ENCODE data around the gene EVPL. TPM values are rescaled to one million over a fixed set of nuclear protein-coding genes. Genes with fewer than 3 reads are reported as not detected.

EVPL gene
- total RNA-seq, 1 experiment from 2014 or later, result 5.4 TPM

DNA sequence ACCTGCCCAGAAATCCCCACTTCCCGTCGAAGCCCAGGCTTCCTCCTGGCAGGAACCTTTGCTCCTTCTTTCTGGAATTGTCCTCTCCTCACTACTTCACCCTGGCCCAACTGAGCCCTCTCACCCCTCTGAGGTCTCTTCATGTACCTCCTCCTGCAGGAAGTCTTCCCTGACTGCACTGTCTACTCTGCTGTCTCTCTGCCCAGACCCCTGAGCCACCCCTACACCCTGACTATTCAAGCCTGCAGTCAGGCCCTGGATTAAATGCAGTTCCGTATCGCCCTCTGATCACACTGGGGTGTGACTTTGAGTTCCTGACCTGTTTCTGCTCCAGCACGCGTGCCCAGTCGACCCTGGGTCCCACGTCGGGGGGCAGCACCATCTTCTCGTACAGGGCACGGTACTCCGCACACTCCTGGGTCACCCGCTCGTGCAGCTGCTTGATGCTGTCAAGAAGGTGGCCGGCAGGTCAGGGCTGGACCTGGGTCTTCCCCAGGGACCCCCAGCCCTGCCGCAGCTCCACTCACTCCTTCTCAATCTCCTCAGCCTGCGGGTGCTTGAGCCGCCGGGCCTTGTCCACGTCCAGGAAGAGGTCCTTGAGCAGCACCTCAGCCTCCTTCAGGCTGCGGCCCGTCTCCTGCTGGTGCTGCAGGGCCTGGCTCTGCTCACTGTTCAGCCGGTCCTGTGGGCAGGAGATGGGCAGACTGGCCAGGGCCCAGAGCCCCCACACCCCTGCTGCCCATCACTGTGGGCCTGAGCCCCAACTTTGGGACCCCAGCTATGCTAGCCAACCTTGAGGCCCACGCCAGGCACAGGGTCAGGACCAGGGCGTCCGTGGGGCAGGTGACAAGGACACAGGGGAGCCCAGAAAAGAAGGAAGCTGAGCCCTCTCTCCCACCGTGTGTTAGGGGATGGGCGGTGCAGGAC lies 3.9 kb downstream of the EVPL start:
- no peak for DNase-seq (ENCODE audit: low spot score)
- in situ Hi-C loops (cut with HindIII; ENCODE audit: low sequenced_read_pairs), result no loop called here

DNA sequence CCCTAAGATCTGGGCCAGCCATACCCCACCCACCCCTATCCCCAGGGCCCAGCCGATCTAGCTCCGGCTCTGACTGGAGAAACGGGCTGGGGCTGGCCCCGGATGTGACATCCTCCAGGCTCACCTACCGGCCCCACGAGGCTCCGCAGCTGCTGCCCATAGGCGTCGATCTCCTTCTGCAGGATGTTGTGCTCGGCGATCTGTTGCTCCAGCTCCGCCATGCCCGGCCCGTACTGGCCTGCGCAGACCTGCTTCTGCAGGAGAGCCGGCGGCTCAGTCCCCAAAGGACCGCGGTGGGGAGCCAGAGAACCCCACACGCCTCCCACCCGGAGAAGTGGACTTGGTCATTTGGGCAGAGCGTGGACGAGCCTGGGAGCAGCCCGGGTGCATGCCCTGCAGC lies 4.8 kb downstream of the EVPL start:
- in situ Hi-C loops (cut with HindIII; ENCODE audit: low sequenced_read_pairs), result no loop called here
- DNase-seq (ENCODE audit: low spot score), result no peak

DNA sequence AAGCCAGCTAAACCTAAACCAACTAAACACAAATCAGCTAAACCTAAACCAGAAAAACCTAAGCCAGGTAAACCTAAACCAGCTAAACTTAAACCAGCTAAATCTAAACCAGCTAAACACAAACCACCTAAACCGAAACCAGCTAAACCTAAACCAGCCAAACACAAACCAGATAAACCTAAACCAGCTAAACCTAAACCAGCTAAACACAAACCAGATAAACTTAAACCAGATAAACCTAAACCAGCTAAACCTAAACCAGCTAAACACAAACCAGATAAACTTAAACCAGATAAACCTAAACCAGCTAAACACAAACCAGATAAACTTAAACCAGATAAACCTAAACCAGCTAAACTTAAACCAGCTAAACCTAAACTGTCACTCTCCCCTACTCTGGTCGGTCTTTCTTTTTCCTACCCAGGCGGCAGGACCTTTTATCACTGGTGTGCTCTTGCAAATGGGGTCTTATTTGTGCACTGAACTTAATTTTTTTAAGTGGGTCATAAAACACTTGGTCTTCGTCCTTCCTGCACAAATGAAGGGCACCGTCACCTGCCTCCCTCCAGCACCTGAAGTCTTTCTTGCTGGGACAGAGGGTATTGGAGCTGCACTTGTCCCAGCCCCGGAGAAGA lies 7.2 kb downstream of the EVPL start:
- DNase-seq (ENCODE audit: low spot score), result no peak
- in situ Hi-C loops (cut with HindIII; ENCODE audit: low sequenced_read_pairs), result no loop called here

DNA sequence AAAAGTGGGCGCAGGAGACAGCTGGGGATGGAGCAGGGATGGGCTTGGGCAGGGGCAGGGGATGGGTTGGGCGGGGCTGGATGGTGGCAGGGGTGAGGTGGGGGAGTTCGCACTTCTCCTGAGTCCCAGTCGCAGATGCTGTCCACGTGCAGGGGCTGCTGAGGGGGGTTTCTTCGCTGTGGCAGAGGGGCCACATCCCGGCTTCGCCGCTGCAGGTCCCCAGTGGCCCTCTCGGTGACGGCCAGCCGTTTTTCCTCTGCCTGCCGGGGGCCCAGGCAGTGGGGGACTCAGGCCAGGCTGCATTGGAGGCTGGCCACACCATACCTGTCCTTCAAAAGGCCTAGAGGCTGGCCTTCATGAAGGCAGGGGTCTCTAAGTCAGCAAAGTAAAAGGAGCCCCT lies 8.3 kb downstream of the EVPL start:
- in situ Hi-C loops (cut with HindIII; ENCODE audit: low sequenced_read_pairs), result no loop called here
- no peak for DNase-seq (ENCODE audit: low spot score)

DNA sequence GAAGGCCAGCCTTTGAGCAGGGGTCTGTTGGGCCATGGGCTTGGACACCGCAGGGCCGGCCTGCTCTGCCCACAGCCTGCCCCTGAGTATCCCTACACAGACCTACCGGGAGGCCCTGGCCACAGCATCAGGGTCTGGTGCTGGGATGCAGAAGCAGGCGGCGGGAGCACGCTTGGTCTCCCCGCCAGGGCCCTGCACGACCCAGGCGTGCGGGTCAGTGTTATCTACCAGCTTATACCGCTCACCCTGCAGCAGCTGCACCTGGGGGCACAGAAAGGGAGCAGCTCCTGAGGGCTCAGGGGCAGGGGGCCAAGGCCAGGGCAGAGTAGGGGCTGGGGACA lies 8.8 kb downstream of the EVPL start:
- in situ Hi-C loops (cut with HindIII; ENCODE audit: low sequenced_read_pairs), result no loop called here

DNA sequence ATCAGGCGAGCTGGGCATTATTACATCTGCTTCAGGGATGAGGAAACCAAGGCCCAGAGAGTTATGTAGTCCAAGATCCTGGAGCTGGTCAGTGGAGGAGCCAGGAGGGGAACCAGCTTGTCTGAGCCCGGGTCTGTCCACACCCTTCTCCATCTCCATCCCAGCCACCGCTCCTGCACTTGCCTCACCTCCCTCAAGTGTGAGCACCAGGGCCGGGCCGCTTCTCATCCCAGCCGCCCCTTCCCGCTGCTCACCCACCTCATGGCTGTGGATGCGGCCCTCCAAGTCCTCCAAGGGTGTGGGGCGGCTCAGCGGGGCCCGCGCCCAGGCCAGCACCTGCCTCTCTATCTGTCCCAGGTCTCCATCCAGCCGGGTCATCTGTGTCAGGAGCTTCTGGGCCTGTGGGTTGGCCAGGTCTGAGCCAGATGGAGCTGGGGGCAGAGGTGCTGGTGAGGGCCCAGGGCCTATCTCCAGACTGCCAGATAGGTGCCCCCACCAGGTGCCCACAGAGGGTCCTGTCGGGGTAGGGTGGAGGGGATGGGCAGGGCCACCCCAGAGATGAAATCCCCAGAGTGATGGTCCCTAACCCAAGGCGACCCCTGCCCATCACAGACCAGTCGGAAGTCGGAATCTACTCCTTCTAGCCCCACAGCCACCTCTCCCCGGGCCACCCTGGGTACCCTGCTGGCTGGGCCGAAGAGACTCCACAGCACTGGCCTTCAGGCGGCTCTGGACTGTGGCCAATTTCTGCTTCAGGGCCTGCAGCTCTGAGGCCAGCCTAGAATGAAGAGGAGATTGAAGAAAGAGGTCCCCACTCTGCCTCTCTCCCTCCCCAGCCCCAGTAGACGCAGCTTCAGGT lies 9.4 kb downstream of the EVPL start:
- in situ Hi-C loops (cut with HindIII; ENCODE audit: low sequenced_read_pairs), result no loop called here
- no peak for DNase-seq (ENCODE audit: low spot score)

More for the DNA sequence above, 8.8 kb downstream of the EVPL start:
- DNase-seq (ENCODE audit: low spot score), result no peak

DNA sequence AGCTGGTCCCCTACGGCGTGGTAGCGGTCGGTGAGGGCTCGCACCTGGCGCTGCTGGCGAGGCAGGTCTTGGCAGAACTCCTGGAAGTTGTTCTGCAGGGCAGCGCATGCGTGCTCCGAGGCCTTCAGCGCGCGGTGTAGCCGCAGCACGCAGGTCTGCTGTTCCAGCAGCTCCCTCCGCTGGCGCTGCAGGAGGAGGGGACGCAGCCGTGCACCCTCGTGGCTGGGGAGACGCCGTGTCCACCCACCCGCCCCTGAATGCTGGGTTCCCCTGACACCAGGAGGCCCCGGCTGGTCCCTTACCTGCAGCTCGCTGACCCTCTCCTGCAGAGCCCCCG lies 12.2 kb downstream of the EVPL start:
- in situ Hi-C loops (cut with HindIII; ENCODE audit: low sequenced_read_pairs), result no loop called here
- peak; percentile 46 for DNase-seq (ENCODE audit: low spot score)

DNA sequence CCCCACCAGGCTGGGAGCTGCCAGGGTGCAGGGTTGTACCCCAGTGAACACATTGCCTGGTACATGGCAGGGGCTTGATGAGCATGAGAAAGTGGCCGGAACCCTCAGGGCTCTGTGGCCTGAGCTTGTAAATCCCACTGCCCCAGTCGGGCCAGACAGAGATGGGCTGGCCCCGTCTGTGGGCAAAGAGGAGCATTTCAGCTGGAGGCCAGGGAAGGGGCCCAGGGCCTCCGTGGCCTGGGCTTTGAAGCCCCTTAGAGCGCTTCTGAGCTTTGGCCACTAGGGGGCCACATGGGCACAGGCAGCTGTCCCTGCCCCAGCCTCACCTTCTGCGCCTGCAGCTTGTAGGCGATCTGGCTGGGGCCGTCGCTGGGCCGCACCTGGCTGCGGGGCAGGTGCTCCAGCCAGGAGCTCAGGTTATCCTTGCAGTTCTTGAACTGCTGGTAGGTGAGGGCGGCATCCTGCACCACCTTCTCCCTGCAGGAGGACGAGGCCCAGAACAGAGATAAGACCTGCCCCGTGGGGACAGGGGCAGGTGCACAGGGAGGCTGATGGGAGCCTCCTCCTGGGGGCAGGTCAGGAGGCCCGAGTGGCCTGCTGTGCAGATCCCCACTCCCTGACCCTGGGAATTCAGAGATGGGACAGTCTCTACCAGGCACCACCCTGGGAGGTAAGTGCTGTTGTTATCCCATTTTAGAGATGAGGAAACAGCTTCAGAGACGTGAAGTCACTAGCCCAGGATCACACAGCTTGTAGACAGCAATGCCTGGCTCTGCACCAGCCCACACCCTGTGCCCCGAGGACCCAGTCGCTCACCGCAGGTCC lies 12.8 kb downstream of the EVPL start:
- DNase-seq (ENCODE audit: low spot score), result peak; percentile 71
- in situ Hi-C loops (cut with HindIII; ENCODE audit: low sequenced_read_pairs), result no loop called here

DNA sequence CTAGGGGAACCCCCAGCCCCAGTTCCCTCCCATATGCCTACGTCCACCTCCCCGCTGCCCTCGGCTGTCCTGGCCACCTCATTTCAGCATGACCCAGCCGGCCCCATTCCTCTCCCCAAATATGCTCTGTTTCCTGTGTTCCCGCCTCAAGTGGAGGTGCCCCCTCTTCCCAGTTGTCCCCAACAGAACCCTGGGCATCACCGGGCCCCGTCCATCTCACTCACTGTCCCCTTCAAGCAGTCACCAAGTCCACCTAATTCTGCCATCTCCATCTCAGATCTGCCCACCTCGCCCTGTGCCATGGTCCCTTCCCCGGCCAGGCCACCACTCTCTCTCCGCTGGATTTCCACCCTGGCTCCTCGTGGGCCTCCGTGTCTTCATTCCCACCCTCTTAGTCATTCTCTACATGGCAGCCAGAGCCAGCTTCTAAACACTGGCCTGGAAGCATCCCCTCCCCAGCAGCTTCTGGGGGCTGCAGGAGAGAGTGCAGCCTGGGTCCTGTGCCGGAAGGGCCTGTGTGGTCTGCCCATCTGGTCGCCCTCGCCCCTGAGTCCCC lies 13.7 kb downstream of the EVPL start:
- in situ Hi-C loops (cut with HindIII; ENCODE audit: low sequenced_read_pairs), result no loop called here
- DNase-seq (ENCODE audit: low spot score), result no peak

DNA sequence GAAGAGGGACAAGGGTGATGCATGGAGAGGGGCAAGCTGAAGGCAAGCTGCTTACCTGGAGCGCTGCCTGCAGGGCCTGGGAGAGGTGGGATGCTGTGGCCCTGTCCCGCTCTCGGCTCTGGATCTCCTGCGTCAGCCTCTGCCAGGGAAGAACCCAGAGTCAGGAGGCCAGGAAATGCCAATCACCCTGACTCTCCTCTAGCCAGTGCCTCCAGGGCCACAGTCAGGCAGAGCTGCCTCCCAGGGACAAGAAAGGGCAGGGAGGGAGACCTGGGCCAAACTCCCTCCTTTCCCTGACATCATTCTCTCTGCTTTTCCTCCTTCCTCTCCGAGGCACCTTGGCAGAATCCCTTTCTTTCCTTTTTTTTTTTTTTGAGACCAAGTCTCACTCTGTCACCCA lies 15.2 kb downstream of the EVPL start:
- in situ Hi-C loops (cut with HindIII; ENCODE audit: low sequenced_read_pairs), result no loop called here

DNA sequence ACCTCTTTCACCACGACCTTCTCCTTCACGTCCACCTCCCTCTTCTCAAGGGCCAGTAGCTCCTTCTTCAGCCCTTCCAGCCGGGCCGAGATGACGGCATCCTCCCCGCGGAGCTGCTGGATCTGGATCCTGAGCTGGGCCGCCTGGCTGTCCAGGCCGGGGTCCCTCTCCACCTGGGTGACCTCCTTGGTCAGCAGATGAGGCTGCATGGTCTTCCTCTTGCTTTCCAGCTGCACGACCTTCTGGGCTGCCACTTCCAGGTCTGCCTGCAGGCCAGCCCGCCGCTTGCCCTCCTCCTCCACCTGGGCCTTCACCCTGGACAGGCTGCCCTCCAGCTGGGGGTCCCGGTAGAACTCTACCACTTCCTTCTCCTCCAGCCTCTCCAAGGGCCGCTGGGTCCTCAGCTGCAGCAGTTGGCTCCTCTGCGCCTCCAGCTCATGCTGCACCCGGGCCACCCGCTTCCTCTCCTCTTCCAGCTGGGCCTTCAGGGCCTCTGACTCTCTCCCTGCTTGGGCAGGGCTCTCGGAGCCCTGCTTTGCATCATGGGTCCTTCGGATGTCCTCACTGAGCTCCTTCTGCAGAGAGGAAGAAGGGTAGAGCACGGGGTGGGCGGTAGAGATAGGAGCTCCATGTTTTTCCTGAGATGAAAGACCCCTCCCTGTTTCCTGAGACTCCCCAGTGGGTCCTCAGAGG lies 17.0 kb downstream of the EVPL start:
- no peak for DNase-seq (ENCODE audit: low spot score)
- in situ Hi-C loops (cut with HindIII; ENCODE audit: low sequenced_read_pairs), result no loop called here

More for the DNA sequence above, 15.2 kb downstream of the EVPL start:
- DNase-seq (ENCODE audit: low spot score), result no peak

DNA sequence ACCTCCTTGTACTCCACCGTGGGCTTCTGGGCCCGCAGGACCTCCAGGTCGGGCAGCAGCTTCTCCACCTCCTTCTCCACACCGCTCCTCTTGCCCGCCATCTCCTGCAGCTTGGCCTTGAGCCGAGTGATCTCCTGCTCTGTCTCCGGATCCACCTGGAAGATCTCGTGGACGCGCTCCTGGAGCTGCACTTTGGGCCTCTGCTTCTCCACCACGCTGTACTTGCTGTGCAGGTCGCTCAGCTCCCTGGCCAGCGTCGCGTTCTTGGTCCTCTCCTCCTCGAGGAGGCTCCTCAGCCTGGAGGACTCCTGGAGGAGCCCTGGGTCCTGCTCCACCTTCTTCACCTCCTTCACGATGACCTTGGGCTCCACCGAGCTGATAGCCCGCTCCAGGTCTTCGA lies 17.7 kb downstream of the EVPL start:
- in situ Hi-C loops (cut with HindIII; ENCODE audit: low sequenced_read_pairs), result no loop called here
- DNase-seq (ENCODE audit: low spot score), result no peak

DNA sequence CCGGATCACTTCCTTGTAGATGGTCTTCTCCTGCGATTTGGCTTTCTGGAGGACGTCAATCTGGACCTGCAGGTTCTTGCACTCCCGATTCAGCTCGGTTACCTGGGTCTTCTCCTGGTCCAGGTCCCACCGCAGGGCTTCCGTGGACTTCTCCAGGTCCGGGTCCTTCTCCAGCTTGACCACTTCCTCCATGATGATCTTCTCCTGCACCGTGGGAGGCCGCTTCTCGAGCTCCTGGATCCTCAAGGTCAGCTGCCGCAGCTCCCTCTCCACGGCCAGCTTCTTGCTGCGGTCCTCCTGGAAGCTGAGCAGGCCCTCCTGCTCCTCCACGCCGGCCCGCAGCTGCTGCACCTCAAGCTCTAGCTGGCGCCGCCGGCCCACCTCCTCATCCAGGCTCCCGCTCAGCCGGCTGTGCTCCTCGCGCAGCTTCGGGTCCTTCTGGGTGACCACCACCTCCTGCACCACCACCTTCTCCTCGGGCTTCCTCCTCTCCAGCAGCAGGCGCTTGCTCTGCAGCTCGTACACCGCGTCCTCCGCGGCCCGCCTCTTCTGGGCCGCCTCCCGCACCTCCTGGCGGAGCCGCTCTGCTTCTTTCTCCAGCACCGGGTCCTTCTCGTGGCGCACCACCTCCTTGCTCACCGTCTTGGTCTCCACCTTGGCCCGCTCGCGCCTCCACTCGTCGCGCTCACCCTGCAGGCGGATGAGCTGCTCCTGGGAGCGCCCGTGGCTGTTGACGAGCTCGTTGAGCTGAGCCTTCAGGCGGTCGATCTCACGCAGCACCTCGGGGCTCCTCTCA lies 18.3 kb downstream of the EVPL start:
- no peak for DNase-seq (ENCODE audit: low spot score)
- in situ Hi-C loops (cut with HindIII; ENCODE audit: low sequenced_read_pairs), result no loop called here

DNA sequence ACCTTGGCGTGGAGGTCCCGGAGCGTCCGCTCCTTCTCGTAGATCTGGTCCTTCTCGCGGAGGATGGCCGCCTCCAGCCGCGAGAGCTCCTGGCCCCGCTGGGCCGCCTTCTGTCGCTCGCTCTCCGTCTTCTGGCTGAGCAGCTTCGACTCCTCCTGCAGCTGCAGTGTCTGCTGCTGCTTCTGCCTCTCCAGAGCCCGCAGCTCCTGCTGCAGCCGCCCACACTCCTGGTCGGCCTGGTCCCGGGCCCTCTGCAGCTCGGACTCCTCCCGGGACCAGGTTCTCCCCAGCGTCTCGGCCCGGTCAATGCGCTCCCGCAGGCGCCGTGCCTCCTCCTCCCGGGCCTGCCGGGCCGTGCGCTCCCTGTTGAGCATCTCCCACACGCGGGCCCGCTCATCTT lies 18.9 kb downstream of the EVPL start:
- in situ Hi-C loops (cut with HindIII; ENCODE audit: low sequenced_read_pairs), result no loop called here
- DNase-seq (ENCODE audit: low spot score), result no peak

DNA sequence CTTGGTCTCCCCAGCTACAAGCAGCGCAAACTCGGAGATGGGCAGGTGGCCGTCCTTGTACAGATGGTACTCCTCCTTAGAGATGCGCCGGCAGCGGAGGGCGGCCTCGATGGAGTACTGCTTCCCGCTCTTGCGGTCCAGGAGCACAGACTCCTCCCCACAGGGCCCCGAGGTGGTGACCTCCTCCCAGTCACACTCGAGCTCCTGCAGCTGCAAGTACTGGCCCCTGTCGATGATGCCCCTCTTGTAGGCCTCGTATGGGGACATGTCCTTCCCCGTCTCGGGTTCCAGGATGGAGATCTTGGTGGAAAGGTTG lies 19.3 kb downstream of the EVPL start:
- no peak for DNase-seq (ENCODE audit: low spot score)
- in situ Hi-C loops (cut with HindIII; ENCODE audit: low sequenced_read_pairs), result no loop called here

DNA sequence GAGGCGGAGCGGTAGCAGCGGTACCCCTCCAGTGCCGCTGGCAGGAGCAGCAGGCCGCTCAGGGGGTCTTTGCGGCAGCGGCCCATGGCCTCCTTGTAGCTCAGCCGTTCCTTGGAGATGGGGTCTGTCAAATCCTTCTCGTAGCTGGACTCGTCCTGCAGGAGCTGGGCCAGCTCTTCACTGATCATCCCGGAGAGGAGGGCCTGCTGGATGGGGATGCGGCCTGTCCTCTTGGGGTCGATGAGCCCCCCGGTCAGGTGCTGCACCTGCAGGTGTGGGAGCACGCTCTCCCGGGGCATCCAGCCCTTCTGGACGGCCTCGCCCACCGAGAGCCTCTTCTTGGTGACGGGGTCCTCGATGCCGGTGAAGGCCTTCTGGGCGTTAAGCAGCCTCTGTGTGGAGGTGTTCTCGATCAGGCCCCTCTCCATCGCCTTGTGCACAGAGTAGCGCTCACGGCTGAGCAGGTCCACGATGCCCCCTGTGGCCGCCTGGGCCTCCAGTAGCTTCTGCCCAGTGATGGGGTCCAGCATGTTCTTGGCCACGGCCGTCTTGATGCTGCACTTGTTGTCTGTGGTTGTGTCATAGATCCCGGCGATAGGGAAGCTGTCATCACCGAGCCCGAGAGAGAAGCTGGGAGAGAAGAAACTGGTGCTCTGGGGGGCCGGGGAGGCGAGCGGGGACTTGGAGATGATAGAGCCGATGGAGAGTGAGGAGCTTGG lies 19.8 kb downstream of the EVPL start:
- DNase-seq (ENCODE audit: low spot score), result no peak
- in situ Hi-C loops (cut with HindIII; ENCODE audit: low sequenced_read_pairs), result no loop called here

Data from G401 (cell line).